ENCODE measurements around the gene KCNMA1.

The KCNMA1 gene

GRCh38 chr10:77005871-77006270 is 631.7 kb downstream of the KCNMA1 start:
- Histone ChIP-seq H3K4me2 (ENCODE audit: low read length) (no peak overlapping the region), H3K36me3 (ENCODE audit: insufficient read depth, low read length) (no peaks in the 10 kb centered on the region), H3K4me1 (ENCODE audit: control insufficient read depth, insufficient read depth, low read length) (no peaks in the 10 kb centered on the region)

GRCh38 chr10:77004917-77005564 is 632.6 kb downstream of the KCNMA1 start:
- Histone ChIP-seq H3K27me3 (ENCODE audit: control insufficient read depth, insufficient read depth, low read length) (no peaks in the 10 kb centered on the region), H3K4me3 (ENCODE audit: low read length) (no peak overlapping the region), H3K4me2 (ENCODE audit: low read length) (no peak overlapping the region), H3K4me1 (ENCODE audit: control insufficient read depth, insufficient read depth, low read length) (no peaks in the 10 kb centered on the region), H3K36me3 (ENCODE audit: insufficient read depth, low read length) (no peaks in the 10 kb centered on the region), H3K9me3 (replicated peaks; ENCODE audit: low read length) (peaks cover 4% of the 10 kb centered on the region), H3K9ac (ENCODE audit: low read depth, low read length) (no peak overlapping the region)

More at GRCh38 chr10:77005871-77006270, 631.7 kb downstream of the KCNMA1 start:
- Histone ChIP-seq H3K4me3 (ENCODE audit: low read length) (no peak overlapping the region), H3K27me3 (ENCODE audit: control insufficient read depth, insufficient read depth, low read length) (no peaks in the 10 kb centered on the region), H3K9ac (ENCODE audit: low read depth, low read length) (no peak overlapping the region), H3K9me3 (replicated peaks; ENCODE audit: low read length) (peaks cover 4% of the 10 kb centered on the region)

- Histone ChIP-seq H3K9ac (ENCODE audit: low read depth, low read length) (no peak overlapping the region), H3K4me1 (ENCODE audit: control insufficient read depth, insufficient read depth, low read length) (no peaks in the 10 kb centered on the region), H3K27me3 (ENCODE audit: control insufficient read depth, insufficient read depth, low read length) (no peaks in the 10 kb centered on the region), H3K36me3 (ENCODE audit: insufficient read depth, low read length) (no peaks in the 10 kb centered on the region), H3K4me2 (ENCODE audit: low read length) (no peak overlapping the region), H3K4me3 (ENCODE audit: low read length) (no peak overlapping the region), H3K9me3 (replicated peaks; ENCODE audit: low read length) (peaks cover 4% of the 10 kb centered on the region)
Observed at GRCh38 chr10:77002872-77003271, 634.7 kb downstream of the KCNMA1 start.

- Histone ChIP-seq H3K4me1 (ENCODE audit: control insufficient read depth, insufficient read depth, low read length) (no peaks in the 10 kb centered on the region), H3K4me3 (ENCODE audit: low read length) (no peak overlapping the region), H3K4me2 (ENCODE audit: low read length) (no peak overlapping the region), H3K9ac (ENCODE audit: low read depth, low read length) (no peak overlapping the region), H3K36me3 (ENCODE audit: insufficient read depth, low read length) (no peaks in the 10 kb centered on the region), H3K9me3 (replicated peaks; ENCODE audit: low read length) (no peaks in the 10 kb centered on the region), H3K27me3 (ENCODE audit: control insufficient read depth, insufficient read depth, low read length) (no peaks in the 10 kb centered on the region)
Observed at GRCh38 chr10:77001206-77001605, 636.4 kb downstream of the KCNMA1 start.

GRCh38 chr10:76998451-76998850 is 639.2 kb downstream of the KCNMA1 start:
- Histone ChIP-seq H3K4me2 (ENCODE audit: low read length) (no peak overlapping the region), H3K9me3 (replicated peaks; ENCODE audit: low read length) (no peaks in the 10 kb centered on the region), H3K4me3 (ENCODE audit: low read length) (no peak overlapping the region), H3K27me3 (ENCODE audit: control insufficient read depth, insufficient read depth, low read length) (no peaks in the 10 kb centered on the region), H3K9ac (ENCODE audit: low read depth, low read length) (no peak overlapping the region), H3K4me1 (ENCODE audit: control insufficient read depth, insufficient read depth, low read length) (no peaks in the 10 kb centered on the region), H3K36me3 (ENCODE audit: insufficient read depth, low read length) (no peaks in the 10 kb centered on the region)

- H3K27me3 ChIP-seq (ENCODE audit: control insufficient read depth, insufficient read depth, low read length) = no peaks in the 10 kb centered on the region
- H3K4me2 ChIP-seq (ENCODE audit: low read length) = no peak overlapping the region
- no peak overlapping the region for H3K9ac ChIP-seq (ENCODE audit: low read depth, low read length)
- H3K4me3 ChIP-seq (ENCODE audit: low read length) = no peak overlapping the region
- H3K36me3 ChIP-seq (ENCODE audit: insufficient read depth, low read length) = no peaks in the 10 kb centered on the region
- H3K9me3 ChIP-seq (replicated peaks; ENCODE audit: low read length) = no peaks in the 10 kb centered on the region
- no peaks in the 10 kb centered on the region for H3K4me1 ChIP-seq (ENCODE audit: control insufficient read depth, insufficient read depth, low read length)
Observed at GRCh38 chr10:76997631-76998030, 640.0 kb downstream of the KCNMA1 start.

GRCh38 chr10:76995023-76995422 is 642.6 kb downstream of the KCNMA1 start:
- Histone ChIP-seq H3K4me2 (ENCODE audit: low read length) (no peak overlapping the region), H3K9me3 (replicated peaks; ENCODE audit: low read length) (no peaks in the 10 kb centered on the region), H3K9ac (ENCODE audit: low read depth, low read length) (no peak overlapping the region), H3K27me3 (ENCODE audit: control insufficient read depth, insufficient read depth, low read length) (no peaks in the 10 kb centered on the region), H3K36me3 (ENCODE audit: insufficient read depth, low read length) (no peaks in the 10 kb centered on the region), H3K4me3 (ENCODE audit: low read length) (no peak overlapping the region), H3K4me1 (ENCODE audit: control insufficient read depth, insufficient read depth, low read length) (no peaks in the 10 kb centered on the region)

GRCh38 chr10:76993213-76993612 is 644.4 kb downstream of the KCNMA1 start:
- Histone ChIP-seq H3K4me1 (ENCODE audit: control insufficient read depth, insufficient read depth, low read length) (no peaks in the 10 kb centered on the region), H3K27me3 (ENCODE audit: control insufficient read depth, insufficient read depth, low read length) (no peaks in the 10 kb centered on the region), H3K9ac (ENCODE audit: low read depth, low read length) (no peak overlapping the region), H3K4me2 (ENCODE audit: low read length) (no peak overlapping the region), H3K36me3 (ENCODE audit: insufficient read depth, low read length) (no peaks in the 10 kb centered on the region), H3K9me3 (replicated peaks; ENCODE audit: low read length) (no peaks in the 10 kb centered on the region), H3K4me3 (ENCODE audit: low read length) (no peak overlapping the region)

- H3K9ac ChIP-seq (ENCODE audit: low read depth, low read length) = no peak overlapping the region
- no peaks in the 10 kb centered on the region for H3K4me1 ChIP-seq (ENCODE audit: control insufficient read depth, insufficient read depth, low read length)
- H3K36me3 ChIP-seq (ENCODE audit: insufficient read depth, low read length) = no peaks in the 10 kb centered on the region
- H3K9me3 ChIP-seq (replicated peaks; ENCODE audit: low read length) = no peaks in the 10 kb centered on the region
- H3K4me3 ChIP-seq (ENCODE audit: low read length) = no peak overlapping the region
- H3K27me3 ChIP-seq (ENCODE audit: control insufficient read depth, insufficient read depth, low read length) = no peaks in the 10 kb centered on the region
- no peak overlapping the region for H3K4me2 ChIP-seq (ENCODE audit: low read length)
Observed at GRCh38 chr10:76992467-76992866, 645.1 kb downstream of the KCNMA1 start.

- Histone ChIP-seq H3K9ac (ENCODE audit: low read depth, low read length) (no peak overlapping the region), H3K4me1 (ENCODE audit: control insufficient read depth, insufficient read depth, low read length) (no peaks in the 10 kb centered on the region), H3K9me3 (replicated peaks; ENCODE audit: low read length) (no peaks in the 10 kb centered on the region), H3K4me3 (ENCODE audit: low read length) (no peak overlapping the region), H3K4me2 (ENCODE audit: low read length) (no peak overlapping the region), H3K36me3 (ENCODE audit: insufficient read depth, low read length) (no peaks in the 10 kb centered on the region), H3K27me3 (ENCODE audit: control insufficient read depth, insufficient read depth, low read length) (no peaks in the 10 kb centered on the region)
Observed at GRCh38 chr10:76991621-76992020, 646.0 kb downstream of the KCNMA1 start.

GRCh38 chr10:76990561-76990960 is 647.0 kb downstream of the KCNMA1 start:
- H3K4me1 ChIP-seq (ENCODE audit: control insufficient read depth, insufficient read depth, low read length) = no peaks in the 10 kb centered on the region
- H3K9me3 ChIP-seq (replicated peaks; ENCODE audit: low read length) = no peaks in the 10 kb centered on the region
- no peak overlapping the region for H3K9ac ChIP-seq (ENCODE audit: low read depth, low read length)
- H3K36me3 ChIP-seq (ENCODE audit: insufficient read depth, low read length) = no peaks in the 10 kb centered on the region
- H3K4me2 ChIP-seq (ENCODE audit: low read length) = no peak overlapping the region
- no peak overlapping the region for H3K4me3 ChIP-seq (ENCODE audit: low read length)
- H3K27me3 ChIP-seq (ENCODE audit: control insufficient read depth, insufficient read depth, low read length) = no peaks in the 10 kb centered on the region

All from skeletal muscle satellite cell (primary cell).